GM19324 (cell line): Measurements from ENCODE around the gene RTN4RL1.

ENCODE experiments used
- ATAC-seq: cut with Tn5 transposase; IDR thresholded peaks from one replicate; pipeline ENCODE4 v1.9.1; 2021; ENCODE audit warnings: mild to moderate bottlenecking, moderate library complexity; ENCODE audit not compliant: unreplicated experiment, low FRiP score

RTN4RL1 gene

GRCh38 chr17:1937461-1937860 lies 87.7 kb downstream of the RTN4RL1 start:
- ATAC-seq: no peak

- ATAC-seq: no peak
Measured at GRCh38 chr17:1936766-1937165, 88.4 kb downstream of the RTN4RL1 start.

GRCh38 chr17:1934901-1935300 lies 90.2 kb downstream of the RTN4RL1 start:
- no peak for ATAC-seq

DNA sequence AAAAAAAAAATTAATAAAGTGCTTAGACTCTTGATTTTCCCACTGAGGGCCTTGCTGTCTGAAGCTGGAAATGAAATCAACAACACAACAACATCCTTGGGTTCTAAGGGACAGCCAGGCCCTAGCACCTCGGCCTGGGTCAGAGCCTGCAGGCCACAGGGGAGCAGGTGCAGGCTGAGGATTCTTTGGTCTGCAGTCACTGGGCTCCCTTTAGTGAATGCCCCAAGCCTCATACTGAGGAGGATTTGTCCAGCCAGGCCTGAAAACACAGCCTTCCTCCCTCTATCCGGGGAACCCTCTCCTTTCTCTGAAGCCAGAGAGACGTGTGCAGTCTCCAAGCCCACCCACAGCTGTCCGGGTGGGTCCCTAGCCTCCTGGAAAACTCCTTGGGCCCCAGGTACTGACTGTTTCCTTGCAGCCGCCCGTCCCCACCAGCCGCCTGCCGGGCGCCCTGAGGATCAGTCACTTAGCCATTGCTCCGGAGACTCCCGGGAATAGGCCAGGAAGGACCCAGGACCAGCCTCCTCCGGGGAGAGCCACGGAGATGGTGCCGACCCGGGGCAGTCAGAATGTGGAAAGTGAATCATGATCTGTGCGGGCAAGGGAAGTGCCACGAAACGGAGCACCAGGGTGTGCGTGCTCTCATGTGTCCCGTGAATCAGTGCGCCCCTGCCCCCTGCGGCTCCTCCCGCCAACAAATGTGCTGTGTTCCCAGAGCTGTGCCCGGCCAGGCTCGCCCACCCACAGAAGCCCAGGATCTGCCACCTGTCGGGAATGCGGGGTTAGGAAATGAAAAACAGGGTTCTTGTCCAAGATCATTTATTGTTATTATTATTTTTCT lies 91.0 kb downstream of the RTN4RL1 start:
- ATAC-seq: no peak

- no peak for ATAC-seq
Measured at GRCh38 chr17:1931844-1932579, 93.1 kb downstream of the RTN4RL1 start.

- ATAC-seq: no peak
Measured at GRCh38 chr17:1930337-1930645, 94.8 kb downstream of the RTN4RL1 start.

GRCh38 chr17:1928976-1929375 lies 96.2 kb downstream of the RTN4RL1 start:
- ATAC-seq: no peak

DNA sequence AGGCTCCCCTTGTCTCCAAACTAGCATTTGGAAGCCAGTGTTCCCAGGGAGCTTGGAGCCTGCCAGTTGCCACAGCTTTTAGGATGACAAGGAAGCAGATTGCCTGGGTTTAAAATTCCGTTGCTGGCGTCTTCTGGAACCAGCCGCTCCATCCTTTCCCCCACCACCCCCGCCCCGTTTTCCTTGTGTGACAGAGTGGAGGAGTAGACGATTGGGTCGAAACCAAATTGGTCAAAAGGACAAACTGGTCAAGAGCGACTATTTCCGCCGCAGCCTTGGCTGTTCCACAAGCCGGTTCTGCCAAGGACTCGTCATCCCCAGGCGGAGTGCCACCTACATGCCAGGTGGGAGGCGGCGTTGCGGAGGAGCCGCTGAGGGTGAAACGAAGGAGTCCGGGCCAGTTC lies 104.2 kb downstream of the RTN4RL1 start:
- ATAC-seq: no peak

- no peak for ATAC-seq
Measured at GRCh38 chr17:1919201-1919600, 105.9 kb downstream of the RTN4RL1 start.

DNA sequence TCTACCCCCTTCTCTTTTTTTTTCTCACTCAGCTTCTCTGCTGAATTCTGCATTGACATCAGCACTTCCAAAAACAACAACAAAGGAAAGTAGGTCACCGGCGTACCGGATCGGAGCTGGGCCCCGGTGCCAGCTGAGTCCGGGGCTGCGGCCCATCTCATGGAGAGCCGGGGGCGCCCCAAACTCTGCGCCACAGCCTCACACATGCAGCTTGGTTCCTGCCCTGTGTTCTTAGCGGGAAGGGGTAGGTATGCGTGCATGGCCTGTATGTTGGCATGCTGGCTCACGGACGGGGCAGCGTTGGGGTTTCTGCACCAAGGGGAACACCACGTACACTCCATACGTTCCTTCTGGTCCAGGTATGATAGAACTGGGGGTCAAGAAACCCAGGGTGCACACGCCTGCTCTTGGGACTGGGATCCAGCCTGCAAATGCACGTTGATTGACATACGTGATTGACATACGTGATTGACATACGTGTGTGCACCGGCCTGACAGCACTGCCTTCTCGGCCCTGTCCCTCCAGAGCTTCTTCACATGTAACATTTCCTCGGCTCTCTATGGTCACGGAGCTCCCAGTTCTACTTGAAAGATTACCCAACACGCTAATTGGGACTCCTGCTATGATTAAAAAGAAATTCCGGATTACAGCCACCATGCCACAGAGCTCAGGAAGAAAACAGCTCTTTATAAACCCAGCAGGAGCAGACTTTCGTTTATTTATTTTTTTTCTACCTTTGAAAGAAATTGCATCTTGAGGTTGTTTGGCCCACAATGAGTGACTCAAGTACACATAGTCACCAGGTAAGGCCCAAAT lies 106.6 kb downstream of the RTN4RL1 start:
- no peak for ATAC-seq

DNA sequence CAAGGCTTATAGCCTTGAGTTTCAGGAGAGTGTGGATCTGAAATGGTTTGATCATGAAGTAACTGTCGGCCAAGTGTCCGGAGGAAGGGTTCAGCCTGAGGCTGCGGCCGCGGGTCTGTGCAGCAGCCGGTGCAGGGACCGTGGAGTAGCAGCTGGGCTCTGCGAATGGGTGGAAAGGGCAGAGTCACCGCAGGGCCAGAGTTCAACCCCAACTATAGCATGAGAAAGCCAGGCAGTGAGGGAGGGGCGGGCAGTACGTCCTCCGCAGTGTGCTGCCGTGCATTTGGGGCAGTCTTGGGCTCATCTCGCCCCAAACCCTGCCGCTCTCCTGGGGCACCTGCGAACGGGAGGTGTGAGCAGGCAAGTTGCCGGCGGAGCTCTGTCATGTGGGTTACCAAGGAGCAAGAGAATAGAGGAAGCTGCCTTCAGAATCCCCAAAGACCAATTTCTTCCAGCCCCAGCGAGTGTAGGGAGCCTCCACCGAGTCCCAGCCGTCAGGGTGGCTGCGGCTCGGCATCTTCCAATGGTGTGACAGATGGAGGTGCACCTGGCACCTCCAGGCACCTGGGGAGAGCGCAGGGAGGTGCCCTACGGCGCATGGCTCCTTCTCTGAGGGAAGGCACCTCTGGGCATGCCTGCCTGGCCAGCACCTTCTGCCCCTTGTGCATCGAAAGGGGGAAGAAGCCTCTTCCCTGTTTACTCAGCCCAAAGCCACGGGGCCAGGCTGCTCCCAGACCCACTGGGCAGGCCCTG lies 108.0 kb downstream of the RTN4RL1 start:
- no peak for ATAC-seq

- no peak for ATAC-seq
Measured at GRCh38 chr17:1916316-1916715, 108.8 kb downstream of the RTN4RL1 start.

DNA sequence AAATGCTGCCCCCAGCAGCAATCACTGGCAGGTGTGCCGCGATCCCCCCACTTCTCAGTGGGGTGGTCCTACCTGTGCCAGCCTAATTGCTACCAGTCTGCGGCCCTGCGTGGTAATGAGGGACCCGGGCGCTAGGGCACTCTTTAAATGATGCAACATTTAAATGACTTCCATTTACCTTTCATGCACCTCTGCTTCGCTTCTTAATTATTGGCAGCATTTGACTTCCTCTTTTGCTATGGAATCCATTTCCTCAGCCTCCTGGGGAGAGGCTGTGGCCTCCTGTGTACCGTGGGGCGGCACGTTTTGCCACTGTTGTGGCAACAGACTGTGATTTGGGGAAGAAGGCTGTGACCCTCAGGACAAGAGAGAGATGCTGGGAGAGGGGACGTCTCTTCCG lies 109.2 kb downstream of the RTN4RL1 start:
- no peak for ATAC-seq

DNA sequence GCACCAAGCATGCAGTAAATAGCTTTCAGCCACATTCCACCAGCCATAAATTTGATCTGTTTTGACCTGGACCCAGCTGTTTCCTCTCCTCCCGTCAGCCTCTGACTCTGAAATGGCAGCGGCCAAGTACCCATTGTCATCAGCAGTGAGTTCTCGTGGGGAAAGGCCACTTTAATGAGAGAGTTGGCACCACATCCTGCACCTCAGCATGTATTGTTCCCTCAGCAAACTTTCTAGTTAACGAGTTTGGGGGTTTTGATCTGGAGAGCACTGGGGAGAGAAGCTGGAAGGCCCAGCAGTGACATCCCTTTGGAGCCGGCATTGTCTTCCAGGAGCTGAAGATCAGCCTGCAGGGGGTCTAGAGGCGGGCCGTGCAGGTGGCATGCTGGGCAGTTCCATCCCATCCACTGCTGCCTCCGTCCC lies 110.5 kb downstream of the RTN4RL1 start:
- ATAC-seq: no peak

GRCh38 chr17:1913702-1914101 lies 111.4 kb downstream of the RTN4RL1 start:
- no peak for ATAC-seq

- no peak for ATAC-seq
Measured at GRCh38 chr17:1912146-1912545, 113.0 kb downstream of the RTN4RL1 start.

DNA sequence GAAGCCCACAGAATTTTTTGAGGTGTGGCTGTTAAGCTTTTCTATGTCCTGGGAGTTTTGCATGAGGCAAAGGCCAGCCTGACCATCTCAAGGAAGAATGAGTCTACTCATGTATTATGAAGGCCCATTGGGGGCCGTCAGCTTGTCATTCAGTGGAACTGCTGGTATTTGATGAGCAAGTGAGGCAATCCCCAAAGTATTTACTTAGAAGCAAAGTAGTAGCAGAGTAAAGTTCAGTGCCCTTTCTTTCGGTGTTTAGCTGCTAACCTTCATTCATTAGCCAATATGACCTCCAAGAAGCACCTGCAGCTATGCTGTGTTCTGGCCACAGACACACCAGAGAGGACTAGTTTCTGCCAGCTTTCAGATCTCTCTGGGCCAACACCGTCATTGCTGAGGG lies 115.1 kb downstream of the RTN4RL1 start:
- ATAC-seq: no peak

- ATAC-seq: no peak
Measured at GRCh38 chr17:1908699-1909309, 116.3 kb downstream of the RTN4RL1 start.

DNA sequence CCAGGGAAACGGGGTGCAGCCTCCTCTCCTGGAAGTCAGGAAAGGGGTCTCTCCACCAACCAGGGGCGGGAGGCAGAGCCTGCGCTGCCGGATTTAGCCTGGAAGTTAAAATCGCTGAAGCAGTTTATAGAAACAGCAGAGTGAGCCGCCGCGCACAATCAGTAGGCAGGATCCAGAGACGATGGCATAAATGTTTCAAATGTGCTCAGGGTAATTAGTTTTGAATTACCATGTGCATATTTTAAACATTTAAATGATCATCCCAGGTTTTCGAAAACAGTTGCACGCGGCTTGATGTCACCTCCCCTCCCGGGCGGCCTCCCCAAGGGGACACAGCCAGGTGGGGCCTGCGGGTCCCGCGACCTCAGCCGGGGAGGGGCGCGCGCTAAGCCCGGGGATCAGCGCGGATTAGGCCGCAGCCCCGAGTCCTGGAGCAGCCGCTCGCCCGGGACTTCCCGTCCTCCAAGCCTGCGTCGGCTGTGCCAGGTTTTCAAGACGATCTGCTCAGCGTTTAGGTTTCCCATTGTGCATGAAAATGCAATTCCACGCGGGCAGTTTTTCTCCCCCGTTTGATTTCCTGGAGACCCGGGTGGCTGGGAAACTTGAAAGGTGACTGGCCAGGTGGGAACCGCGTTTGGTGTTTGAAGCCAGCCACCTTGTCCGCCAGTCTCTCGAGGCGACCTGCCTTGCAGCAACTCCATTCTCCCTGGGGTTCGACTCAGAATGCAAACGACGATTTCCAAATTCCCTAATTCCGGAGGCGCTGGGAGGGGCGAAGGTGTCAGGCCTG lies 117.0 kb downstream of the RTN4RL1 start:
- no peak for ATAC-seq
